HG02970 (cell line): ENCODE data around the gene GART.

Experiments used
- ATAC-seq: cut with Tn5 transposase; IDR thresholded peaks from one replicate; pipeline ENCODE4 v1.9.1; 2021; ENCODE audit warnings: mild to moderate bottlenecking, moderate library complexity, moderate number of reproducible peaks; ENCODE audit not compliant: unreplicated experiment, low FRiP score

Gene GART

GRCh38 chr21:33554236-33554981 is 12.5 kb upstream of the GART start:
- ATAC-seq: no peak

GRCh38 chr21:33552999-33553598 is 11.2 kb upstream of the GART start:
- no peak for ATAC-seq

DNA sequence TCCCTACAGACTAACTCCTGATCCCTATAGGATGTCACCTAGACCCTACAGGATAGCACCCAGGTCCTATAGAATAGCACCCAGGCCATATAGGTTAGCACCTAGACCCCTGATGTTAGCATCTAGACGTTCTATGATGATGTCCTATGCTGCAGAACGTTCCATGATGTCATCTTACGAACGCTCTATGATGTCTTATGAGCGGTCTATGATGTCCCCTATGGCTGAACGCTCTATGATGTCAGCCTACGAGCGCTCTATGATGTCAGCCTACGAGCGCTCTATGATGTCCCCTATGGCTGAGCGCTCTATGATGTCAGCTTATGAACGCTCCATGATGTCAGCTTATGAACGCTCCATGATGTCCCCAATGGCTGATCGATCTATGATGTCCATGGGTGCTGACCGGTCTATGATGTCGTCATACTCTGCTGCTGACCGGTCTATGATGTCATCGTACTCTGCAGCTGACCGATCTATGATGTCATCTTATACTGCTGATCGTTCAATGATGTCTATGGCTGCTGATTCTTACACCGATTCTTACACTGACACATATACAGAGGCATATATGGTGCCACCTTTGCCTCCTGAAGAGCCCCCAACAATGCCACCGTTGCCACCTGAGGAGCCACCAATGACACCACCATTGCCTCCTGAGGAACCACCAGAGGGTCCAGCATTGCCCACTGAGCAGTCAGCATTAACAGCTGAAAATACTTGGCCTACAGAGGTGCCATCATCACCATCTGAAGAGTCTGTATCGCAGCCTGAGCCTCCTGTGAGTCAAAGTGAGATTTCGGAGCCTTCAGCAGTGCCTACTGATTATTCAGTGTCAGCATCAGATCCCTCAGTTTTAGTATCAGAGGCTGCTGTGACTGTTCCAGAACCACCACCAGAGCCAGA is 10.4 kb upstream of the GART start:
- ATAC-seq: no peak

DNA sequence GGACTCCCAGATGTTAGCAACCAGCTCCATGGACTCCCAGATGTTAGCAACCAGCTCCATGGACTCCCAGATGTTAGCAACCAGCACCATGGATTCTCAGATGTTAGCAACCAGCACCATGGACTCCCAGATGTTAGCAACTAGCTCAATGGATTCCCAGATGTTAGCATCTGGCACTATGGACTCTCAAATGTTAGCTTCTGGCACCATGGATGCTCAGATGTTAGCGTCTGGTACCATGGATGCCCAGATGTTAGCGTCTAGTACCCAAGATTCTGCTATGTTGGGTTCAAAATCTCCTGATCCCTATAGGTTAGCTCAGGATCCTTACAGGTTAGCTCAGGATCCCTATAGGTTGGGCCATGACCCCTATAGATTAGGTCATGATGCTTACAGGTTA is 9.7 kb upstream of the GART start:
- ATAC-seq: no peak

- no peak for ATAC-seq
Observed at GRCh38 chr21:33550772-33551660, 9.1 kb upstream of the GART start.

- ATAC-seq: no peak
Observed at GRCh38 chr21:33549848-33550771, 8.2 kb upstream of the GART start.

DNA sequence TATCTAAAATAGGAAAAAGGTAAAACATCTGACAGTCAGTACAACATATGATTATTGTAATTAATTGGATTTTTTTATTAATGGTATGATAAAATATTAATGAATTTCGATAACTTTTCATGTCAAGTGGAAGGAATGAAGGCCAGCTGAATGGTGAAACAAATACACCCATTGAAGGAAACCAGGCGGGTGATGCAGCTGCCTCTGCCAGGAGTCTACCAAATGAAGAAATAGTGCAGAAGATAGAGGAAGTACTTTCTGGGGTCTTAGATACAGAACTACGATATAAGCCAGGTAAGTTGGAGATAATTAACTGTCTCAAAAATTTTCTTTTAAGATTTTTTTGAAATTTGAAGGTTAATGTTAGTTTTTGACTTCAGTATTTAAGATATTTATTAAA is 4.2 kb upstream of the GART start:
- ATAC-seq: no peak

GRCh38 chr21:33544451-33545195 is 2.7 kb upstream of the GART start:
- ATAC-seq: no peak

DNA sequence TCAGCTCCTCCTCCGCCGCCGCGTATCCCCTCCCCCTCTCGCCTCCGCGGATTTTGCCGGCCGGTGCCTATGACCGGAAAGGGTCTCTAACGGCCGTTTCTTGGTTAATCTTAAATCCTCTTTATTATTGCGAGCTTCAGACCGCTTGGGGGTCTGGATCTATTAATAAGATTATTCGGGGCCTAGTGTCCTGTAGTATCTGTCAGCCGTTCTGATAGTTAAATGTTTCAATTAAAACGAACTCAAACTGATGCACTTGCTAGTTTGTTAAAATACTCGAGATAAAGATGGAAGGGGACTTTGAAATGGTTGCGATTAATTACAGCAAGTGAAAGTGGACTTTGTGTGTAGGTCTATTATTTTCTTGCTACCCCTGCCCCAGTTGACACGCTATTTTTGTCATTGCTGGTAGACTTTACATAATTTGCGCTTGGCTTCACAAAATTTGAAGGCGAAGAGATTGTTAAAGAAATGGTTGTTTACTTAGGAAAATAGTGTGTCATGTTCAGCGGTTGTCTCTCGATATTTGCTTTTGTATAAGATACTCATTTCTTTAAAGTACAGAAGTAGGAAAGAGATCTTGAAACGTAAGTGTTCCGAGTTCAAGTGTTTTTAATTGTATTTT is 1.7 kb upstream of the GART start:
- no peak for ATAC-seq

GRCh38 chr21:33542640-33543504 is 955 bp upstream of the GART start, which contains the start of gene SON:
Gene SON, plus strand, starts transcription at chr21:33543038. Its CDS starts 55 bp downstream, at chr21:33543093.
- ATAC-seq: peak; percentile 92

DNA sequence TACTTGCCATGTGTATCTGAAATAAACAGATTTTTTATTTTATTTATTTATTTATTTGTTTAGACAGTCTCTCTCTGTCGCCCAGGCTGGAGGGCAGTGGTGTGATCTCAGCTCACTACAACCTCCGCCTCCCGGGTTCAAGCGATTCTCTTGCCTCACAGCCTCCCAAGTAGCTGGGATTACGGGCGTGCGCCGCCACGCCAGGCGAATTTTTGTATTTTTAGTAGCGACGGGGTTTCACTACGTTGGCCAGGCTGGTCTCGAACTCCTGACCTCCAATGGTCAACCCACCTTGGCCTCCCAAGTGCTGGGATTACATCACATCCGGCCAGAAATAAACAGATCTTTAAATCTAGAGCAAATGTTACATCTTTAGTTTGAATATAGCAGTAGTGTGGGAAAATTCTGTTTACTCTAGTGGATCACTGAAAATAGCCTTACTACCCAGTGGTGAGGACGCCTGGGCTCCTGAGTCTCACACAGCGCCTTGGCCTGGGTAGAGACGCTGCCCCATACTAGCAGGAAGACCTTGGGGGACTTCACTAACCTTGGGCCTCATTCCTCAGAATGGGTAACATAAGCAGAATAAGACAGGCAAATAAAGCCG is 709 bp downstream of the GART start:
- ATAC-seq: no peak

GRCh38 chr21:33540711-33541104 is 1.2 kb downstream of the GART start:
- ATAC-seq: no peak

GRCh38 chr21:33539616-33540015 is 2.3 kb downstream of the GART start:
- no peak for ATAC-seq

- ATAC-seq: no peak
Observed at GRCh38 chr21:33537212-33537611, 4.7 kb downstream of the GART start.

DNA sequence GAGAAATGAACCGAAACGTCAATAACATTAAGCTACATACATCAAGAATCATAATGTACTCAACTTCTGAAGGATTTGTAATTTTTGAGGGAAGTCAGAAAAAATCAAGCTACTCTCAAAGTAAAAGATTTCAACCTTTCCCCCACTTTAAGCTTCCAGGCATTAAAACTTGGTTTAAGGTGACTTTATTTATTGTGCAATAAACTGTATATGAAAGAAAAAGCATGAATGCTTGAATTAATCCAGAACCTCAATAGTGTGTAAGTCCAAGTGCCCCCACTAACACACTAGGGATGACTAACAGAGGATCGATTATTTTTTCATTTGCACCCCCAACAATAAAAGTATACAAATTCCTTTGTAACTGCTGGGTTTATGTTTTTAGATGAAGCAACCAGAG is 10.9 kb downstream of the GART start:
- no peak for ATAC-seq

DNA sequence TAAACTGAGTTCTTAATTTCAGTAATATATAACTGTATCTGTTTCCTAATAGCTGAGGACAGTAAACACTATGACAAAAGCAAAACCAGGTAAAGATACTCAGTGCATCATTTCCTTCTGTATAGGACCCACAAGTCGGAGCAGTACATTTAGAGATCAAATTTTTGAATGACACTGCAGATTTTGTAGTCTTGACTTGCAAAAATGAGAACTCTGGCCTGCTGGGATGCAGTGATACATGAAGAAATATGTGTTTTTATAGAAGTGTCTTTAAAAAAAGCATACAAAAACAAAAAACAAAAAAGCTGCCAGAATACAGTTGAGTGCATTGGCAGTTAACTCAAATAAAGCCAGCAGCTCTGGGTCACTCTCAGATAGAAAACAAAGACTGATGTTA is 19.0 kb downstream of the GART start:
- no peak for ATAC-seq
